GM19043 (cell line): ENCODE data around the gene FEV.

ENCODE experiments used
- ATAC-seq: cut with Tn5 transposase; IDR thresholded peaks from one replicate; pipeline ENCODE4 v1.9.1; 2021; ENCODE audit warnings: low read depth; ENCODE audit not compliant: unreplicated experiment

Gene FEV

DNA sequence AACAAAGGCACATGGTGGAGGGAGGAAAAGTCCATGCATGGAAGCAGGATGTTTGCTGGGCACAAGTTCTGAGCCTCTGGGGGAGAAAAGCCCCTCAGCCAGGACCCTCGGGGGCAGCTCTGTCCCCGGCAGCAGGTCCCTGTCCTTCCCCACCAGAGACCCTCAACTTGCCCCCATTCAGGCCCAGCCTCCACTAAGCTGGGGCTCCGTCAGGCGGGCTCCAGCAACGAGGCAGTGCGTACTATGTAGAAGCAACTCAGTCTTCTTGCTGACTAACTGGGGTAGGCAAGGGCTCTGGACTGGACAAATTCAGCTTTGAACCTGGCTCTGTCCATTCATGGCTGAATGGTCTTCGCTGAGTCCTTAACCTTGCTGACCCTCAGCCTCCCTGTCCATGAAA lies 33.3 kb upstream of the FEV start:
- ATAC-seq, result no peak

DNA sequence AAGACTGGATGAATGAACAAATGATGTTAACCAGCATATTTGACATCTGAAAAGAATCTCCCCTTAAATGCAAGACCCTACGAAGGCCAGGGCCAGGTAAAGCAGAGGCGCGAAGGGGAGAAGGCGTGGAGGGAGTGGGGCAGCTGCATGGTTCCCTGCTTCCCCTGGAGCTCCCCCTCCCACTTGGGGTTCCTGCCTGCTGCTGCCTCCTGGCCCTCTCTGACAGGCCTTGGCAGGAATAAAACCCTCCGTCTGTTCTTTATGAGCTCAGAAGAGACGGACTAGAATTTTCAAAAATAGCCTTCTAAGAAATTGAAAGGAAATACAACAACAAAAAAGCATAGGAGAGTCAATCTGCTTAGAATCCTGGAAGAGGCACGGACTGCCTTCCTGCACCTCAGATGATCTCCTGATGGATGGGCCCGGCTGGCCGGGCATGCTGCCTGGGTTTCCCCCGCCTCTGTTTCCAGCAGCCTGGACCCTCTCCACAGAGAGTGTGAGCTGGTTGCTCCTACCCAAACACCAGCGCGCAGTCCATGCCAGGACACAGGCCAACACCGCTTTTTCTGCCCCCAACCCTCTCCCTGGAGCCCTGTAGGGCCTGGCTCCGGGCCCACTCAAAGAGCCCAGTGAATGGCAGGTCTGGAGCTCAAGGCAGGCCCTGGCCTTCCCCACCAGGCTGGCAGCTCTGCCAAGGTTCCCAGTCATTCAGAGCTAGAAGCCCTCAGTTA lies 32.4 kb upstream of the FEV start:
- ATAC-seq, result no peak

DNA sequence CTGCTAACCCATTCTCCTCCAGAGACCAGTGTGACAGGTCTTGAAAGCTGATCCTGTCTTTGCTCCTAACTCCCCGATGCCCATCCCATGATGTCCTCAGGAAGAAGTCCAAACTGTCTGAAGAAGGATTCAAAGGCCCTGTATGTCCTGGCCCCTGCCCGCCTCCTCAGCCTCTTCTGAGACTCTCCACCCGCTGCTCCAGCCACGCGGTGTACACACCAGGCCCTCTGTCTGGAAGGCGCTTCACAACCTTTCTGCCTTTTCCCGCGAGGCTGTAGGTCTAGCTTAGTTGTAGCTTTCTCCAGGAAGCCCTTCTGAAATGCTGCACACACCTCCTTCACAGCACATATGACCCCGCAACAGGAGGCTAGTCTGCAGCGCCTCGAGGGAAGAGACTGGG lies 31.7 kb upstream of the FEV start:
- no peak for ATAC-seq

DNA sequence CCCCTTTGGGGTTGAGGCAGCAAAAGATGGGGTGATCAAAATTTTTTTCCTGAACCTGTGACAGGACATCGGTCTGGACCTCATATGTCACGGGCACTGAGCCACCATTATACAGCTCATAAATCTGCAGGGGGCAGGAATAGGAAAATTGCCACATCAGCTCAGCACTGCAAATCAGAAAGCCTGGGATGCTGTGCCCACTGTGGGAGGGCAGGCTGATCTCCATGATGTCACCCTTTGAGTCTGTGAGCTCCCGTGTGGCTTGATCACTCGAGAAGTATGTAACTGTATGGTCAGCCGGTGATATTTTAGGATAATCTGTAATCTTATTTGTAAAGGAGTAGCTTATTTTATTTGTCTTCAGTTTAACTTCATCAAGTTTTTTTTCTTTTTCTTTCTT lies 25.9 kb upstream of the FEV start:
- ATAC-seq, result no peak

DNA sequence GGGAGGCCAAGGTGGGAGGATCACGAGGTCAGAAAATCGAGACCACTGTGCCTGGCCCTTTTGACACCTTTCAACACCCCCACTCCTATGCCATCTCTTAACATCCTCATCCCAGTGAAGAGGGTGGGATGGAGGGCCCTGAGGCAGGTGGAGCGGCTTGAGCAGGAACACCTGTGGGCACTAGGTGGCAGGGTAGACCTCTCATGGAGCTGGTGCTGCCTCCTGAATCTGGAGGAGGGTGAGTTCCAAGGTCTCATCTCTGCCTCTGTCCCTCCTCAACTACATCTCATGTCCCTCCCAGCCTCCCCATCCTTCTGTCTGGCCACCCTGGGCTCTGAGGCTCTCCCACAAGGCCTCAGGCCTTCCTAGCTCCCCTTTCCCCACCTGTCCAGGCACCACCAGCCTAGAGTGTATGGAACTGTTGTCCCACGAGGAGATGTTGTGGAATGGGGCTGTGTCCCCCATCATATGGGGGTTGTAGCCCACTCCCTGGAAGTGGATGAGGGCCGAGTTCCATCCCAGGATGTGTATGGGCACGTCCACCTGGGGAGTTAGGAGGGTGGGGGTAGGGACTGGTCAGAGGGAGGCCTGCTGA lies 25.3 kb upstream of the FEV start:
- peak; percentile 49 for ATAC-seq

DNA sequence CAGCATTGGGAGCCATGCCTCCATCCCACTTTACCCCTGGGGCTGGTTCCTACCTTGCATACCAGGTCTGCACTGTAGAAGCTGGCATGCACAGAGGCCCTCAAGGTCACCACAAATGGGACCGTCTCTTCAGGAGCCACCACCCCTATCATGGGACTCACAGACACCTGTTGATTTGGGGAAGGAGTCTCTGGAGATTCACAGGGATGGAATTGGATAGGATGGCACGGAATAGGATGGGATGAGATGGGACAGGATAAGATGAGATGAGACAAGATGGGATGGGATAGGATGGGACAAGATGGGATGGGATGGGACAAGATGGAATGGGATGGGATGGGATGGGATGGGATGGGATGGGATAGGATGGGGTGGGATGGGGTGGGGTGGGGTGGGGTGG lies 24.3 kb upstream of the FEV start:
- no peak for ATAC-seq

DNA sequence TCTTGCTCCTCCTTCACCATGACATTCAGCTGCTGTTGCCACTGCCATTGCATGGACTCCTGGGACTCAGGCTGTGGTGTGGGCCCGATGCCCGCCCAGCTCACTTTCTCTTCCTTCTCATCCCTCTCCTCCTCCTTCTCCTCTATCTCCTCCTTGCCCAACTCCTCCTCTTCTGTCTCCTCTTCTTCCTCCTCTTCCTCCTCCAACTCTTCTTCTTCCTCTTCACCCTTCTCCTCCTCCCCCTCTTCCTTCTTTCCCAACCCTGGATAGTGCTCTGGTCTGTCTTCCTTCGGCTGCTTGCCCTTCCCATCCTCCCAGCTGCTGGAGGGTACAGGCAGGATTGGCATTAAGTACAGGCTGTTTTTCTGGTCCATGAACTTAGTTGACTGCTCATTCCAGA lies 19.0 kb upstream of the FEV start:
- no peak for ATAC-seq

DNA sequence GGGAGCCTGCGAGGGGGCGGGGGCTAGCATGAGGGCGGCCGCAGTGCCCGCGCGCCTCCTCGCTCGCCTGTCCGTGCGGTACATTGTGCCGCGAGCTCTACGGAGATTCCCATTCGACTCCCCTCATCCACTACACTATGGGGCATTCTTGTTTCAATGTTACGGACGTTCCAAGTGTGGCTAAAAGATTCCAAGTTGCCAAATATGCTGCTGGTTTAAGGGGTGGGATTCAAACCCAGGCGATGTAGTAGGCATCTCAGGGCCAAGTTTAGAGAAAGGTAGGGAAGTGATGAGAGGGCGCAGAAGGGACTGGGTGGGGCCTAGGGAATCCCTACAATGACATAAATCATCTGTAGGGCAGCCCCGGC lies 18.3 kb upstream of the FEV start:
- ATAC-seq, result no peak

DNA sequence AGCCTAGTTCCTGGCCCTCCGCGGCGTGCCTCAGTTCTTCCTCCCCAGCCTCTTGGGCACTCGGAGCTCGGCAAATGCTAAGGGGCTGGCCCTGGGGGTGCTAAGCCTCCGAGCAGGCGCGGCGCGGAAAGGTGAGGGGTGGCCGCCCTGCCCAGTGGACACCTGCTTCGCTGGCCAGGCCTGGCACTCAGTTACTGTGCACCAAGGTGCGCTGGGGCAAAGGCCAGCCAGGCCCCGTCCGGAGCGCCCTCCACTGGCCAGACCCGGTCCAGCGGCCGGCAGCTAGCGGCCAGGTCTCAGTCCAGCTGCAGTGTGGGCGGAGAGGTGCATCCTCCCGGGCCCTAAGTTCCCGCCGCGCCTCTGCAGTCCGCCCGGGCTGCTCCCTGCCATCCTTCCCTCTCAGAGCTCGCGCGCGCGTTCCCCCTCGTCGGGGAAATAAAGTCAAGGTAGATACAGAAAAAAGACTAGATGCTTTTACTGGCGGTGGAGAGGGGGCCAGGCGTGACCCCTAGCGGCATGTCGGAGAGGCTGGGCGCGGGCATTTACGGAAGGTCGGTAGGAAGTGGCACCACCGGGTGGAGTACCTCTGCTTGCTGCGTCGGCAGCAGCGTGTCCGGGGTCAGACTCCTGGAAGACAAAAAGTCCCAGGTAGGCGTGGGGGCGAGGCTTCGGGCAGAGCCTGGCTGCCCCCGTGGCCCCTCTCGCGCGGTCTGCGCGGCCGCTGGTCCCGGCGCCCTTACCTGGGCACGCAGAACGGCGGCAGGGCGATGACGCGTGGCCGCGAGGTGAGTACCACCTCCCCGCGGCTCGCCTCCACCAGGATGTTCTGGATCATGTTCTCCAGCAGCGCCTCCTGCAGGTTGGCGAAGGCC lies 17.6 kb upstream of the FEV start:
- ATAC-seq, result no peak

DNA sequence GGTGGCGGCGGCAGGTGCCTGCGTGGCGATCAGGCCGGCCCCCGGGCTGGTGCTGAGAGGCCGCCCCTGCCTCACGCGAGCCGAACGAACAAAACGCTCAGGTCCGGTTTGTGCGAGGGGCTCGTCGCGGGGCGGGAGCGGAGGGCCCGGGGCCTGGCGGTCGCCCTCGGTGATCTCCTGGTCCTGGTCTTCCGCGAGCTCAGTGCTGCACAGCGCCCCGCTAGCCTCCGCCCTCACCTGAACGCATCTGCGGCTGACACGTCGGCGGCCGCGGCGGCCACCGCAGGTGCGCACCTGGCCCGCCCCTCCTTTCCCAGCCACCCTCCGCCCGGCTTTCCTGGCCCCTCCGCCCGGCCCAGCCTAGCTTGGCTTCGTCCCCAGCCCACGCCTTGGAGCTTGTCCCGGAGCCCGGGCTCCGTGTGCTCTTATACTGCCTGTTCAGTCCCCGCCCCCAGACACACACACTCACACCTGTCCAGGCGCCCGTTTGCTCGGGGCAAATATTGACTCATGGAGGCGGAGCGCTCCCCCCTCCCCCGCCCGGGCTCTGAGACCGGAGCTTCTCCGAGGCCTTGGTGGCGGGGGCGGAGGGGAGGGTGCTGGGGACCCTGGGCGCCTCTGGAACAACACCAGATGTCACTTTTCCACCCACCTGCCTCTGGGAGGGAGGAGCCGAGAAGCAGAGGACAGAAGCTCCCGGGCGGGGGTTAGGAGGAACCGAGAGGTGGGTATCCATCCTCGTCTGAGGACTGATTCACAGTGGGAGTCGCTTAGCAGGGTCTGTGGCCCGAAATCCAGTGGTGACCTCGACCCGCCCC lies 16.8 kb upstream of the FEV start:
- ATAC-seq, result no peak

DNA sequence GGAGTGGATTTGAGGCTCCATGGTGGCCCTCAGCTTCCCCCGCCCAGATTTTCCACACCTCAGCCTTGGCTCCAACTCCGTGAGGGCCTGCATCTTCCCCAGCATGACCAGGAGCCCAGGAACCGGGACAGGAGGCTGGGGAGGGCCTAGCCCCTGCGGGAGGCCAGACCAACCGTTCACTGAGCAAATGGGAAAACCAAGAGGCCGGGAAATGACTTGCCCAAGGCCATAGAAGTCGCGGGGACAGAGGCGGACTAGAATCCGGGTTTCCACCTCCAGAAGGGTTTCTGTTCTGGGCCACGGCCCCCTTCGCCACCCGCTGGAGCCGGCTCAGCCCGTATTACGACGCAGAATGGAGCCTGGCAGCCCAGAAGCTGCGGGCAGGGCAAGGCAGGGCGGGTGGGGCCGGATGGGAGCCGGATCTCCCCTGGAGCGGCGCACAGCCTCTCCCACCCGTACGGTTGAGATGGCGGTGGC lies 16.2 kb upstream of the FEV start:
- no peak for ATAC-seq

DNA sequence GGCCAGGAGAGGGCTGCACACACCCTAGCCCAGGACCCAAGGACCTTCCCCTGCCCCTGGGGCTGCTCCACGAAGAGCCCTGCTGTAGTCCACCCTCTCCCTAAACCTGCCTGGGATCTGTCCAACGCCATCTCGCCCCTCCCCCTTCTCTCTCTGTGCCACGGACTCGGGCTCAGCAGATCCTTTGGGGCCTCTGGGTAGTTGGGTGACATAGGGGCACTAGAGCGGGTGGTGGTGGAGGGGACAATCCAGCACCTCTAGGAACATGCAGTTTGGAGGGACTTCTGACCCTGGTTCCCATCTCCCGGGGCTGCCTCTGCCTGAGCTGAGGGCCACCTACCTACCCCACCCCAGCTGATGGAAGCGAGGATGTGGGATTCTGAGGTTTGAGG lies 15.6 kb upstream of the FEV start:
- ATAC-seq, result no peak

DNA sequence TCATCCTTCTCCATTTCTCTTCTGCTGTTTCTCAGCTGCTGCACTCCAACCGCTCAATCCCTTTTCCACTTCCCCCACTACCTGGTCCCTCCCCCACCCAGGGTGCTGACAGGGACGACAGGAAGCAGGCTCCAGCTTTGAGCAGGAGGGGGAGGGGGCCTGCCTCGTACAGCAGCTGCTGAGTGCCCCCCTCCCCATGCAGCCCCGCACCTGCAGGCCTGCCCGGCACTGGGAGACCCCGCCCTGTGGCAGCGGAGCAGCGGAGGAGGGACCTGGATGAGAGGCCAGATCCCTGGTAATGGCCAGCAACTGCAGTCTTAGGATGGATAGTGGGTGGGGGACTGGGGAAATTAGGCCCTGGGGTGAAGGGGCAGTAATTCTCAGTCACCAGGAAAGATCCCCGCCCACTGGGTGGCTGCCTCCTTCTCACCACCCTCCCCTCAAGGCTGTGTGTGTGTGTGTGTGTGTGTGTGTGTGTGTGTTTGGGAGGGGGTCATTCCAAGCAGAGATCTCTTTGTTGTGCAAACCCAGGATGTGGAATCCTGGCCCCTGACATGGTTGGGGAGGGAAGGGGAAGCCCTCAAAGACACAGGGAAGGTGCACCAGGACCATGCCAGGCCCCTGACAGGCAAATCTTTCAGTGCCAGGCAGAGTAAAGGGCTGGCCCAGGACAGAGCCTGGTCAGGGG lies 15.0 kb upstream of the FEV start:
- ATAC-seq, result no peak

DNA sequence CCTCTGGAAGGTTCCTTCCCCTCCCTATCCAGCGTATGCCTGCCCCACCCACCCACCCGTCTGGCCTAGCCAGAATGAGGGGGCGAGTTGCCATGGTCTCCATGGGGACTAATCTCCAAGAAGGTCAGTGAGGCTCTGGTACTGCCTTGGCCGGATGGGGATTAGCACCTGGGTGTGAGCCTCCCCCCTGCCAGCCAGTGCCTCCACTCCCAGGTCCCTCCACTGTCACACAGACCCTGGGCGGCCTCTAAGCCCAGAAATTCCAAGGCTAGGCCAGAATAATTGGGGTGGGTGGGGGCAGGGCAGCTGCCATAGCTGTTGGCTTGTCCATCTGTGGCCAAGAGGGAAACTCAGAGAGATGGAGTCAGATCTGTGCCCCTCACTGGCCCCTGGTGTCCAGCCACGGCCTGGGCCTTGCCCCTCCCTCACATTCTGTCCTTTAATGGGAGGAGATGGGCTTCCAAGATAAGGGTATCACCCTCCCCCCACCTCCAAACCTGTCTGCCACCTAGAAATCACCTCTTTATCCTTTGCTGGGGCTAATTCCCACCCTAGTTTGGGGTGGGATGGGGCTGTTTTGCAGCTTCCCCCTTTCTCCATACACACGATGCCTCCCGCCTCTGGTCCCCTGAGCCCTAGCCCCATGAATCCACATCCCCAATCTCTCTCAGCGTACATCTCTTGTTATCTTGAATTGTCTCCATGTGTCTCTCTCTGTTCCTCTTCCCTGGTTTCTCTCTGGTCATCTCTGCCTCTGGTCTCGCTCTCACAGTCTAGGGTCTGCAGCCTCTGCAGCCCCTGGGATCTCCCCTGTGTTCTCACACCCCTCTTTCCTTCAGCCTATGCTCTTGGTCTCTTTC lies 14.3 kb upstream of the FEV start:
- no peak for ATAC-seq

DNA sequence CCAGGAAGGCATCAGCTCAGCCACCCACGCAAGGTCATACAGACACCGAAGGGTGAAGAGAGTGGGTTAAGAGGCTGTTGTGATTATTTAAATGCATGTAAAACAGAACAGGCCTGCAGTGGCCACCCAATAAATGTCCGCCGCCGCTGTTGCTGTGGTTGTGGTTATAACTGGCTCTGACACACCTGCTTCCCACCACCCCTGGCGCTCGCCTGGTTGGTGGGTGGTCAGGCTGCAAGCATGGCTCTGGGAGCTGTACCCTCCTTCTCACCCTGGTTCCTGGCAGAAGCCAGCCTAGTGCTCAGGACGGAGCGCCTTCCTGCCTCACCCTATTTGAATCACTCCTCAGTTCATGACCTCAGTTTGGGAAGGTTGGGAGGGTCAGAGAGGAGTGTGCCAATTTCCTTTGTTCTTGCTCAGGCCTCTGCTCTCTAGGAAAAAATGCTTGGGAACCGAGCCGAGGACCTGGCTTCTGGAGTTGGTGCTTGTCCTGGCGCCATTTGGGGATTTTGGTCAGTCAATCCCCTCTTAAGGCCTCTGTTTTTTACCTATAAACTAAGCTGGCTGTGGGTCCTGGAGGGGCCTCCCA lies 13.5 kb upstream of the FEV start:
- ATAC-seq, result no peak

DNA sequence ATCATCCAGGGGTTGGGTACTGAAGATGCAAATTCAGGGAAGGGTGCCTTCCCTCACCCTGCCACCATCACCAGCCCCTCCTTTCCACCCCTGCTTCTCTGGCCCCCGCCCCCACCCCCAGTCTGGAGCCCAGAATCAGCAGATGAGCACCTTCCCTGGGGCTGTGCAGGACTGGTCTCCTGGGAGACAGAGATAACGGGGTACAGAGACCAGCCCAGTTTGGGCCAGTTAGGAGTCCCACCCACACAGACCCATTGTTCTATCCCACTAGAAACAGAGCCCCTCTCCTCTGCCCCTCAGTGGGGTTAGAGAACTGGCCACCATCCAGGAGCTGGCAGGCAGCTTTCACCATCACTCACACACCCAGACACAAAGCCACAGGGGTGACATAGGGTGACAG lies 12.7 kb upstream of the FEV start:
- ATAC-seq, result no peak

DNA sequence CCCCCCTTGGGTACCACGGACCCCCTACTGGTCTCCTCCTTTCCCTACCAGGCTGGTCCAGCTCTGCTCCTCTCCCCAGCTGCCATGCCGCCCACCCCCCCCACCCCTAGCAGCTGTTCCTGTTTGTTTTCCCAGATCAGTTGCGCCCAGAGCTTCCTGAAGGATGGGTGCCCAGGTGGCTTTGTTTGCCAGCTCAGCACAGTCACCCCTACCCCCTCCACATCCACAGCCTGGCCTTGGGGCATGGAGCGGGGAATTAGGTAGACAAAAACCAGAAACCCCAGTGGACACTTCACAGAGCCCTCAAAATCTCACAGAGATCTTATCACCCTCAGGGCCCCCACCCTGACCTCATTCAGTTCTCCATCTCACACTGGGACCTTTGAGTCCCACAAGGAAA lies 12.0 kb upstream of the FEV start:
- ATAC-seq, result no peak

DNA sequence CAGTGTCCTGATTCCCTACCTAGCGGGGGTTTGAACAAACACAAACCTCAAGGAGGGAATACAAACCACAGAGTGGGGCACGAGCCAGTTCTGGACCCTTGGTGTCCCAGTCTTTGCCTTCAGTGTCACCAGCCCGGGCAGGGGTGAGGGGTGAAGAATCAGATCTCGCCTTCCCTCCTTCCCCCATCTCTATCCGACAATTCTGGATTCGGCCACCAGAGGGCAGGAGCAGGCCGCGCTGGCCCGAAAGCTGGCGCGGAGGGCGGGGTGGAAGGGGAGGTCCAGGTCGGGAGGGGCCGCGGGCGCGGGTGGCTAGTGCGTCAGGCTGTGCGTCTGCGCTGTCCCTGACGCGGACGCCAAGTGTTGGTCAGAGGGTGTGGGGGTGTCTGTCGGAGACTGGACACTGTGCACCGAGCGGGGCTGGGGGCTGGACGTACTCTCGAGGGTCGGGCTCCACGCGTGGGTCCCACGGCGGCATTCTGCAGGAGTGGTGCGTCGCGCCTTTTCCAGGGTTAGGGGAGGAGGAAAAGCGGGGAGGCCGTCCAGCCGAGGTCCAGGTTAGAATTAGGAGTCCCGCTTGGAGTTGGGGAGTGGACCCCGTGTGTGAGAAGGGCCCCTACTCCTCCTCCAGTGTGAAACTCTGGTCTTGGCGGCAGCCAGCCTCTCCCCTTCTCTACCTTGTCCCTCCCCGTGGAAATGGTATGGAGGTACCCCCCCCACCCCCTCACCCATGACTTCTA lies 11.2 kb upstream of the FEV start:
- ATAC-seq, result peak; percentile 63
